HFFc6 (cell line): Measurements from ENCODE around the gene NLRP10. TPM values are rescaled to one million over a fixed set of nuclear protein-coding genes. Genes with fewer than 3 reads are reported as not detected.

Source experiments
- DNase-seq: peaks from one replicate; pipeline ENCODE4 v3.0.0-alpha.2; 2018
- H3K27ac Mint-ChIP-seq: 2 replicates; pipeline ENCODE4 v1.8.0; 2020; ENCODE audit warnings: mild to moderate bottlenecking, mixed read lengths
- H3K27me3 Mint-ChIP-seq: 2 replicates; pipeline ENCODE4 v1.8.0; 2021; ENCODE audit warnings: mild to moderate bottlenecking, moderate library complexity, mixed read lengths; ENCODE audit not compliant: insufficient read depth
- H3K36me3 Mint-ChIP-seq: 2 replicates; pipeline ENCODE4 v1.8.0; 2021; ENCODE audit warnings: low read depth, mixed read lengths
- H3K4me1 Mint-ChIP-seq: 2 replicates; pipeline ENCODE4 v1.8.0; 2020; ENCODE audit warnings: low read depth, mixed read lengths
- H3K4me3 Mint-ChIP-seq: 2 replicates; pipeline ENCODE4 v1.8.0; 2020; ENCODE audit warnings: mild to moderate bottlenecking, moderate library complexity, mixed read lengths
- H3K9me3 Mint-ChIP-seq: 2 replicates; pipeline ENCODE4 v1.8.0; 2020; ENCODE audit warnings: mild to moderate bottlenecking, mixed read lengths
- CTCF ChIP-seq: fragments of 200-600 bp; sonication (generic); IDR thresholded peaks from 2 replicates; pipeline ENCODE4 v1.5.0; 2021; ENCODE audit warnings: antibody characterized with exemption, mild to moderate bottlenecking
- total RNA-seq, 6 experiments: library from RNA; stranded (reverse); fragmentation: NEBNext Ultra II Directional; extraction: Animal tissue kit (Norgen Biotek cat#: 25700); gene quantifications; 2 replicates in 1 of 6; 3 replicates in 5 of 6; pipeline ENCODE4 v1.2.3, GENCODE V29; 2021

Gene NLRP10
- total RNA-seq, 6 experiments from 2014 or later: 5.9 to 23.8 (median 7.5) TPM

- H3K4me3 Mint-ChIP-seq: no peak overlapping the region
- peaks cover 6% of the 10 kb centered on the region; the same call in 1 of the 2 replicates for H3K36me3 Mint-ChIP-seq
- no peak for DNase-seq
- H3K4me1 Mint-ChIP-seq: peaks cover 5% of the 10 kb centered on the region; the same call in 1 of the 2 replicates
- H3K9me3 Mint-ChIP-seq: no peaks in the 10 kb centered on the region
- no peak for TF ChIP-seq CTCF
- no peak overlapping the region for H3K27ac Mint-ChIP-seq
- no peaks in the 10 kb centered on the region; the same call in 1 of the 2 replicates for H3K27me3 Mint-ChIP-seq
Measured at GRCh38 chr11:7924536-7924935, 40.7 kb downstream of the NLRP10 start.

GRCh38 chr11:7918141-7918540 is 47.1 kb downstream of the NLRP10 start:
- DNase-seq: no peak
- no peak overlapping the region for H3K27ac Mint-ChIP-seq
- H3K36me3 Mint-ChIP-seq: peaks cover 3% of the 10 kb centered on the region; the same call in 1 of the 2 replicates

More at GRCh38 chr11:7918141-7918540, 47.1 kb downstream of the NLRP10 start:
- no peak for TF ChIP-seq CTCF
- Mint-ChIP-seq H3K4me1 (no peaks in the 10 kb centered on the region), H3K4me3 (no peak overlapping the region), H3K27me3 (peaks cover 2% of the 10 kb centered on the region; the same call in 1 of the 2 replicates), H3K9me3 (no peaks in the 10 kb centered on the region)

Other genes with a start within 250 kb of the NLRP10 start
- not detected for gene OR5P2, start 168.5 kb downstream of the NLRP10 start, total RNA-seq
- not detected for gene OR5P3, start 134.6 kb downstream of the NLRP10 start, total RNA-seq
- under 1 TPM in 5 of 6 experiments, not detected in 1; 0.05 to 0.28 (median 0.14) TPM for gene OR10A6, start 34.2 kb downstream of the NLRP10 start, total RNA-seq
- gene OR10A3, start 23.7 kb downstream of the NLRP10 start, total RNA-seq: under 1 TPM in 2 of 6 experiments, not detected in 4; 0.12 to 0.17 TPM
- 100 to 1,000 TPM; 312 to 407 (median 344) TPM for gene EIF3F, start 21.9 kb upstream of the NLRP10 start, total RNA-seq
- 10 to 100 TPM in 1 of 6 experiments, 1 to 10 TPM in 5; 1.7 to 10.1 (median 1.8) TPM for gene TUB, start 115.8 kb upstream of the NLRP10 start, total RNA-seq
- not detected for gene RIC3, start 203.6 kb upstream of the NLRP10 start, total RNA-seq